ENCODE results near the gene KBTBD13. TPM values are rescaled to one million over a fixed set of nuclear protein-coding genes. Genes with fewer than 3 reads are reported as not detected.
A peak's percentile ranks its signal among the peaks of the same experiment; 100 is the strongest.
"Not testable (repeated sequence)": the region's sequence is repeated elsewhere in the genome, so short reads cannot be mapped to it uniquely, and the experiment has no call there.

Gene KBTBD13
- total RNA-seq, 1 donor = not detected

DNA sequence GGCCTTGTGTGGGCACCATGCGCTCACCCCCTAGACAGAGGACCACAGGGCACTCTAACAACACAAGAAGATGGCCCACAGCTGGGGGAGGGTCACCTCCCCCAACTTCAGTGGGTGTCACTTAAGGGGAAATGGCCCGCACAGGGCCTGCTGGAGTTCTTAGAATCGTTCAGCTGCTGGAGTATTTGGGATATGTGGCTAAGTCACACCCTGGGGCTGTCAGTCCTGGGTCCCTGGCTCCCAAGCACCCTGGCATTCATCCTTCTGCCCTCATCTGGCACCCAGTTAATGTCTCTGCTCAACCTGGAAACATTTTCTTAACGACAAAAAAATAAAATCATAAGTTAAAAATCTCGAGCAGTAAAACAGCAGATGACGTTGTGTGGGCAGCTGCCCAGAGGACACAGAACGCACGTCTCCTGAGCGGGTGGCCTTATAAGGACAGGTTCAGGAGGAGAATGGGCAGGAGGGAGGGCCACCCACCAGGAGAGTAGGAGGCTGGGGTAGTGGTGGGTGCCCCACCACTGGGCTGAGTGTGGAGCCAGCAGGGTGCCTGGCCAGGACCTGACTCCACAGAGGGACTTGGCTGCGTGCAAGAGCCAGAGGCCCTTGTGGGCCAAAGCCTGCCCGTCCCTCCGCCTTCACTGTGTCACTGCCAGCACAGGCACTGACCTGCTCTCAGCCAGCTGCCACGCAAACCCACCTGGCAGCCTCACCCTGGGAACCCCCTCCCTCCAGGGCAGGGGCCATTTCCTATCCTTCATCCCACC is 11.5 kb downstream of the KBTBD13 start:
- TF ChIP-seq, protein P1, sequence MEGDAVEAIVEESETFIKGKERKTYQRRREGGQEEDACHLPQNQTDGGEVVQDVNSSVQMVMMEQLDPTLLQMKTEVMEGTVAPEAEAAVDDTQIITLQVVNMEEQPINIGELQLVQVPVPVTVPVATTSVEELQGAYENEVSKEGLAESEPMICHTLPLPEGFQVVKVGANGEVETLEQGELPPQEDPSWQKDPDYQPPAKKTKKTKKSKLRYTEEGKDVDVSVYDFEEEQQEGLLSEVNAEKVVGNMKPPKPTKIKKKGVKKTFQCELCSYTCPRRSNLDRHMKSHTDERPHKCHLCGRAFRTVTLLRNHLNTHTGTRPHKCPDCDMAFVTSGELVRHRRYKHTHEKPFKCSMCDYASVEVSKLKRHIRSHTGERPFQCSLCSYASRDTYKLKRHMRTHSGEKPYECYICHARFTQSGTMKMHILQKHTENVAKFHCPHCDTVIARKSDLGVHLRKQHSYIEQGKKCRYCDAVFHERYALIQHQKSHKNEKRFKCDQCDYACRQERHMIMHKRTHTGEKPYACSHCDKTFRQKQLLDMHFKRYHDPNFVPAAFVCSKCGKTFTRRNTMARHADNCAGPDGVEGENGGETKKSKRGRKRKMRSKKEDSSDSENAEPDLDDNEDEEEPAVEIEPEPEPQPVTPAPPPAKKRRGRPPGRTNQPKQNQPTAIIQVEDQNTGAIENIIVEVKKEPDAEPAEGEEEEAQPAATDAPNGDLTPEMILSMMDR (IDR thresholded peaks at IDR 0.05; ENCODE audit: insufficient read depth, low read depth, low read length) = no peak
- no peak for DNase-seq (ENCODE audit: low read depth)
- H3K4me3 ChIP-seq (ENCODE audit: low read depth, low read length) = no peak overlapping the region

DNA sequence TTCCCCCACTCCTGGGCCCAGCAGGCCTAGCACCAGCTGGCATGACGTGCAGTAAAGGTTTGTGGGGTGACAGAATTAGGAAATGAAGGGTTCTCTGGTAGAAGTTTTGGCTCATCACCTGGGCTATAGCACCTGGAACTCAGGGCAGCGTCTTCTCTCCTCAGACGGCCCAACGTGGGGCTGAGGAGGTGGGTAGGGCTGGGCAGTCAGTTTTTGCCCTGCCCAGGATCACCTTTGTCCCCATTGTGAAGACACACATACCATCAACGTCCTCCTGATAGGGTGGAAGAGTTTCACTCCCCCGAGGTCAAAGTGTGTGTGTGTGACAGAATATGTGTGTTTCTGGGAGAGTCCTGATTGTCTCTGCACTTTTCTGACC is 12.1 kb downstream of the KBTBD13 start:
- DNase-seq (ENCODE audit: low read depth) = no peak
- no peak overlapping the region for H3K4me3 ChIP-seq (ENCODE audit: low read depth, low read length)
- TF ChIP-seq, protein P1 (IDR thresholded peaks at IDR 0.05; ENCODE audit: insufficient read depth, low read depth, low read length) = no peak

DNA sequence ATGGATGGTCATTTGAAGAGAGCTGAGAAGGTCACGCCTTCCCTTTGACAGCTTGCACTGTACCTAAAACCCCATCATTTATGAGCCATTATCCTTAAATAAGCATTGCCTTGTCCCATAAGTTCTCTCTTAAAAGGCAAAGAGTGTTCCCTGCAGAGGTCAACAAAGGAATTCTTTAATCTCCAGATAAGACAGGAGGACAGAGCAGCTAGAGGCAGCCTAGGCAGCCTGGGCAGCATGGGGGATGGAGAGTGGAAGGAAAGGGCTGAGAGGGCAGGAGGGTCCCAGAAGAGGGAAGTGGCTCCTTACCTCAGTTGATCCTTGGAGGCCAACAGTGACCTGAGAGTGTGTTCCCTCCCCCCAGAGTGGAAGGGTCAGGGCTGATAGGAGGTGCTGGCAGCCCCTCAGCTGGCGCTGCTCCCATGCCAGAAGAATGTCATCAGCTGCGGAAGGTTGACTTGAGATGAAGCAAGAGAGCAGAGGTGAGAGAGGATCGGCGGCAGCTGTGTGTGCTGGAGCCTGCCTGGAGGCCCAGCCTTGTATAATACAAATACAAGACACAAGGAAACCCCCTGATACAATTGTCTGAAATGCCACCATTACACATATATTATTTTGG is 12.8 kb downstream of the KBTBD13 start:
- TF ChIP-seq, protein P1 (IDR thresholded peaks at IDR 0.05; ENCODE audit: insufficient read depth, low read depth, low read length) = no peak
- H3K4me3 ChIP-seq (ENCODE audit: low read depth, low read length) = no peak overlapping the region
- peak; percentile 79 for DNase-seq (ENCODE audit: low read depth)

DNA sequence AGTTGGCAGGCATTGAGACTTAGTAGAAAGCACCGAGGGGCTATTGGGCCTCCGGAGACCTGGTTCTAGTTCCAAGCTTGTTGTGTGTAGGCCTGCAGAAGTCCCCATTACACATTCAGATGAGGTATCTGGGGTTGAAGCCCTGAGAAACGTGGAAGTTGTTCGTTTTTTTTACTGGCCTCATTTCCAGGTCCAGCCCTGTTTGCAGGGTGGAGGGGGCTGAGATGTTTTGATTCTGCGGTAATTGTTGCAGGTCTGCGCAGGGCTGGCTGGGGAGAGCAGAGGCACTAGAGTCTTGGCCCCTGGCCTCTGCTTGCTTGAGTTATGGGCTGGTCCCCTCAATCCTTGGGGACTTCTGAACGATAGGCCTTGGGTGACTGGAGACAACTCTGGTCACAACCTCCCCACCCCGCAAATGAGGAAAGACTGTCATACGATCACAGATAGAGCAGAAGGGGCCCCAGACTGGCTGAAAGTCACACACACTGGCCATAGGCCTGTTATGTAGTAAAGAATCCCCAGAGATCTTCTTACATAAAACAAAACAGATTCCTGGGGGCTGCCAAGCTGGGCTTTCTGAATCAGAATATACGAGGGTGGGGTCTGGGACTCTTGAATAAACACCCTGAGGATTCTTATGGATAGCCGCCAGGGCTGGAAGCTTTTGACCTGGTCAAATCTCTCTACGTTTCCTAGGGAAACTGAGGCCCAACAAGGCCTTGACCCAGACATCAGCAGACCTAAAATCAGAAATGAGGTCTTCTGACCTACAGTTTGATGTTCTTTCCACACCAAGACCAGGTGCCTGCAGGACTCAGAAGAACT is 15.6 kb downstream of the KBTBD13 start:
- TF ChIP-seq, protein P1 (IDR thresholded peaks at IDR 0.05; ENCODE audit: insufficient read depth, low read depth, low read length) = no peak
- no peak overlapping the region for H3K4me3 ChIP-seq (ENCODE audit: low read depth, low read length)
- DNase-seq (ENCODE audit: low read depth) = no peak

DNA sequence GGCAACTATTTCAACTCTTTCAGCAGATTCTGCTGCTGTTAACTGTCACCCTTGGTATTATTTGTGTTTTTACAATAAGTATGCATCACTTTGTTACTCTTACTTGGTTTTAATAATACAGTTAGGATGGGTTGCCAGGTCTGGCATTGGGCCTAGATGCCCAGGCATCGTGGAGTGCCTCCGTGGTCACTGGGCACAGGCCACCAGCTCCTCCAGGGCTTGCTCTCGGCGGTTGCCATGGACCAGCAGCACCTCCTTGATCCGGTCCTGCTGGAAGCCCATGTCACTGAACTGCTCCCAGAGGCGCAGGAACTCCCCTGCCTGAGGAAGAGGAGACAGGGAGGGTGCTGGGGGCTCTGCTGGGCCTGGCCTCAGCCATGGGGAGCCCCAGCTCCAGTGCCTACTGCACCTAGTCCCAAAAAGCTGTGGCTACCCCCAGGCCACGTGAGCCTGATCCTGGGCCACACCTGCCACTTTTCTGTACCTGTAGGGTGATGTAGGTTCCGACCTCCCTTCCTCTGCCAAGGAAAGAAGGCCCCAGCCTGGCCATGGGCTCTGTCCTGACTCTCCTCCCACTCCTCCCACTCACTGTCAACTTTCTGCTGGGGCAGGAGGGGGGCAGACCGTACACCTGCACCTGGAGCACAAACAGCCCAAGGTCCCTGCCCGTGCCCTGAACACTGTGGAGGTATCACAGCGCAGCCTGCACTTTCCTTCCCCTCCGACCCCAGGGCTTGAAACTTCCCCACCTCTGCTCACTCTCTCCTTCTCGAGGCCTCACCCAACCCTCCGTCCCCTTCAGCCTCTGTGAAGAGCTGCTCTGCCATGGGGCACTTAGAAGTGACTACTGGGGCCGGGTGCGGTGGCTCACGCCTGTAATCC is 16.6 kb downstream of the KBTBD13 start:
- TF ChIP-seq, protein P1 (IDR thresholded peaks at IDR 0.05; ENCODE audit: insufficient read depth, low read depth, low read length) = no peak
- H3K4me3 ChIP-seq (ENCODE audit: low read depth, low read length) = no peak overlapping the region
- no peak for DNase-seq (ENCODE audit: low read depth)

DNA sequence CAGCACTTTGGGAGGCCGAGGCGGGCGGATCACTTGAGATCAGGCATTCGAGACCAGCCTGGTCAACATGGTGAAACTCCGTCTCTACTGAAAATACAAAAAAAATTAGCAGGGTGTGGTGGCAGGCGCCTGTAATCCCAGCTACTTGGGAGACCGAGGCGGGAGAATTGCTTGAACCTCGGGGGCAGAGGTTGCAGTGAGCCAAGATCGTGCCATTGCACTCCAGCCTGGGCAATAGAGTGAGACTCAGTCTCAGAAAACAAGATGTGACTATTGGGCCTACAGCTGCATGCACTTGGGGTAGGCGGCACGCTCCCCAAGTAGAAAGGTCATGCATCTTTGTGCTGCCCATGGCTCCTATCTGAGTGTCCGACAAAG is 17.2 kb downstream of the KBTBD13 start:
- DNase-seq (ENCODE audit: low read depth); H3K4me3 ChIP-seq (ENCODE audit: low read depth, low read length): not testable (repeated sequence)
